ENCODE results near the gene PRKN.

- no peak for TF ChIP-seq REST (IDR thresholded peaks at IDR 0.05; ENCODE audit: unreplicated experiment)
- TF ChIP-seq CTCF (conservative IDR thresholded peaks at IDR 0.05; ENCODE audit: low read depth in 2 of 2): no peak
Observed at GRCh38 chr6:162622572-162622971, 105.0 kb downstream of the PRKN start.

Data from GM23338 (cell line).